H1 (cell line): Measurements from ENCODE around the gene LRP1. TPM values are rescaled to one million over a fixed set of nuclear protein-coding genes. Genes with fewer than 3 reads are reported as not detected.

Experiments
- CTCF ChIA-PET: fragments of 300-600 bp; sonication (Branson Sonifier 250); formaldehyde crosslinking; loops from one replicate; lab custom pipeline; 2021; ENCODE audit not compliant: partially characterized antibody; lab: Charles Lee
- POLR2A ChIA-PET: fragments of 300-600 bp; sonication (Branson Sonifier 250); formaldehyde crosslinking; loops from one replicate; lab custom pipeline; 2021; ENCODE audit warnings: inconsistent platforms; ENCODE audit not compliant: partially characterized antibody; lab: Charles Lee
- DNase-seq, 2 experiments: peaks; one replicate each; pipeline versions ENCODE4 v3.0.0 to v3.0.0-alpha.2; 2010 to 2022; ENCODE audit warnings: low spot score in 2 of 2, low read depth in 1 of 2, mixed read lengths in 1 of 2
- FAIRE-seq: peaks from 2 replicates; lab custom pipeline; 2011; peaks lifted over from hg19 to GRCh38; lab: Jason Lieb, UNC
- H2AFZ ChIP-seq: 2 replicates; pipeline ENCODE4 v1.8.1; 2012; ENCODE audit warnings: low read length, inconsistent platforms
- H2AK5ac ChIP-seq: 2 replicates; pipeline ENCODE4 v1.6.1; 2013; ENCODE audit warnings: low read depth, low read length
- H2BK120ac ChIP-seq: replicated peaks from 2 replicates; pipeline ENCODE3; 2013; ENCODE audit warnings: low read depth, low read length, inconsistent platforms
- H2BK12ac ChIP-seq: 2 replicates; pipeline ENCODE4 v1.6.1; 2013; ENCODE audit warnings: low read depth, low read length
- H2BK15ac ChIP-seq: 2 replicates; pipeline ENCODE4 v1.6.1; 2013; ENCODE audit warnings: low read length
- H2BK20ac ChIP-seq: 2 replicates; pipeline ENCODE4 v1.6.1; 2013; ENCODE audit warnings: low read length
- H2BK5ac ChIP-seq: 2 replicates; pipeline ENCODE4 v1.6.1; 2013; ENCODE audit warnings: low read depth, low read length
- H3K14ac ChIP-seq: 2 replicates; pipeline ENCODE4 v1.6.1; 2013; ENCODE audit warnings: inconsistent platforms; ENCODE audit not compliant: insufficient read length
- H3K18ac ChIP-seq: 2 replicates; pipeline ENCODE4 v1.6.1; 2013; ENCODE audit warnings: low read length; ENCODE audit errors: extremely low read depth
- H3K23ac ChIP-seq: 2 replicates; pipeline ENCODE4 v1.6.1; 2013; ENCODE audit warnings: inconsistent platforms; ENCODE audit not compliant: insufficient read length
- H3K23me2 ChIP-seq: 2 replicates; pipeline ENCODE4 v1.6.1; 2013; ENCODE audit warnings: low read depth, low read length
- H3K27ac ChIP-seq: 2 replicates; pipeline ENCODE4 v1.6.1; 2011; ENCODE audit warnings: low read depth, low read length, inconsistent platforms
- H3K27me3 ChIP-seq, 4 experiments: replicated peaks in 1 of 4; 1 replicate in 1 of 4; 2 replicates in 3 of 4; pipeline versions ENCODE4 v1.6.1 to v1.8.1; 2011 to 2013; ENCODE audit warnings: low read length in 3 of 4, mild to moderate bottlenecking in 3 of 4, inconsistent platforms in 2 of 4, mixed read lengths in 2 of 4, moderate library complexity in 1 of 4; ENCODE audit not compliant: control insufficient read depth in 3 of 4, insufficient read depth in 3 of 4; ENCODE audit errors: extremely low read depth in 1 of 4
- H3K36me3 ChIP-seq, 4 experiments: 2 replicates each; pipeline versions ENCODE4 v1.6.1 to v1.8.1; 2011 to 2013; ENCODE audit warnings: mild to moderate bottlenecking in 4 of 4, low read length in 3 of 4, moderate library complexity in 2 of 4, control low read depth in 1 of 4, inconsistent platforms in 1 of 4; ENCODE audit not compliant: insufficient read depth in 4 of 4, control insufficient read depth in 2 of 4
- H3K4ac ChIP-seq: replicated peaks from 2 replicates; pipeline ENCODE3; 2013; ENCODE audit warnings: low read length, low read depth, mixed read lengths, inconsistent platforms; ENCODE audit not compliant: insufficient read length
- H3K4me1 ChIP-seq, 4 experiments: replicated peaks in 1 of 4; 1 replicate in 1 of 4; 2 replicates in 3 of 4; pipeline versions ENCODE4 v1.6.1 to v1.8.1; 2011 to 2013; ENCODE audit warnings: low read length in 3 of 4, inconsistent platforms in 2 of 4, mixed read lengths in 1 of 4; ENCODE audit not compliant: insufficient read depth in 4 of 4, control insufficient read depth in 3 of 4
- H3K4me2 ChIP-seq, 2 experiments: 2 replicates each; pipeline versions ENCODE4 v1.6.1 to v1.8.1; 2011 to 2013; ENCODE audit warnings: low read depth in 2 of 2, low read length in 2 of 2, control low read depth in 1 of 2, inconsistent platforms in 1 of 2, mild to moderate bottlenecking in 1 of 2; ENCODE audit not compliant: insufficient read depth in 1 of 2
- H3K4me3 ChIP-seq, 4 experiments: fragments of 200-600, 300-600 bp in 1 of 4; sonication (generic), shearing (Covaris generic), sonication (Bioruptor Twin) in 1 of 4; 2 replicates each; pipeline versions ENCODE4 v1.5.1 to v1.8.1; 2011 to 2016; ENCODE audit warnings: low read length in 4 of 4, low read depth in 3 of 4, control low read depth in 2 of 4, inconsistent platforms in 2 of 4, mild to moderate bottlenecking in 2 of 4, mixed read lengths in 1 of 4, moderate library complexity in 1 of 4; ENCODE audit not compliant: insufficient read depth in 2 of 4; ENCODE audit errors: extremely low read depth in 1 of 4
- H3K56ac ChIP-seq: replicated peaks from 2 replicates; pipeline ENCODE3; 2013; ENCODE audit warnings: low read depth, mild to moderate bottlenecking, mixed read lengths, low read length, inconsistent platforms; ENCODE audit not compliant: insufficient read length
- H3K79me1 ChIP-seq: 2 replicates; pipeline ENCODE4 v1.6.1; 2013; ENCODE audit warnings: low read depth, low read length, control low read depth
- H3K79me2 ChIP-seq, 2 experiments: 2 replicates each; pipeline versions ENCODE4 v1.6.1 to v1.8.1; 2012 to 2013; ENCODE audit warnings: low read length in 2 of 2, mild to moderate bottlenecking in 2 of 2, inconsistent platforms in 1 of 2; ENCODE audit not compliant: insufficient read depth in 2 of 2, control insufficient read depth in 1 of 2
- H3K9ac ChIP-seq, 4 experiments: replicated peaks in 1 of 4; 1 replicate in 1 of 4; 2 replicates in 3 of 4; pipeline versions ENCODE4 v1.6.1 to v1.8.1; 2011 to 2013; ENCODE audit warnings: low read depth in 3 of 4, low read length in 3 of 4, control low read depth in 2 of 4, mild to moderate bottlenecking in 2 of 4, moderate library complexity in 2 of 4, inconsistent platforms in 1 of 4; ENCODE audit errors: extremely low read depth in 1 of 4
- H3K9me3 ChIP-seq, 2 experiments: 2 replicates each; pipeline versions ENCODE4 v1.6.1 to v1.8.1; 2012 to 2013; ENCODE audit warnings: mild to moderate bottlenecking in 2 of 2, moderate library complexity in 2 of 2, control low read depth in 1 of 2, inconsistent platforms in 1 of 2, low read depth in 1 of 2, low read length in 1 of 2, mixed read lengths in 1 of 2; ENCODE audit not compliant: insufficient read depth in 2 of 2
- H4K20me1 ChIP-seq, 2 experiments: replicated peaks in 1 of 2; 2 replicates each; pipeline versions ENCODE3 to v1.8.1; 2011 to 2013; ENCODE audit warnings: inconsistent platforms in 2 of 2, low read length in 2 of 2, mild to moderate bottlenecking in 1 of 2; ENCODE audit not compliant: insufficient read depth in 2 of 2, control insufficient read depth in 1 of 2
- H4K5ac ChIP-seq: 2 replicates; pipeline ENCODE4 v1.6.1; 2013; ENCODE audit warnings: low read length, low read depth, mixed read lengths, inconsistent platforms; ENCODE audit not compliant: insufficient read length
- H4K8ac ChIP-seq: 2 replicates; pipeline ENCODE4 v1.8.0; 2013; ENCODE audit warnings: mild to moderate bottlenecking, moderate library complexity, low read length, inconsistent platforms; ENCODE audit not compliant: insufficient read depth; ENCODE audit errors: extremely low read depth
- H4K91ac ChIP-seq: replicated peaks from 2 replicates; pipeline ENCODE3; 2013; ENCODE audit warnings: low read length, mixed read lengths, inconsistent platforms; ENCODE audit not compliant: insufficient read length
- CEBPB ChIP-seq: IDR thresholded peaks from 2 replicates; pipeline ENCODE4 v1.6.1; 2012; ENCODE audit warnings: low read depth, low read length
- EP300 ChIP-seq, 2 experiments: IDR thresholded peaks; 1 replicate in 1 of 2; 2 replicates in 1 of 2; pipeline ENCODE4 v1.6.1; 2011 to 2012; ENCODE audit warnings: low read depth in 2 of 2, low read length in 2 of 2, mild to moderate bottlenecking in 2 of 2, borderline replicate concordance in 1 of 2, inconsistent platforms in 1 of 2, moderate library complexity in 1 of 2
- POLR2A ChIP-seq, 2 experiments: IDR thresholded peaks; 1 replicate in 1 of 2; 2 replicates in 1 of 2; pipeline ENCODE4 v1.6.1; 2011; ENCODE audit warnings: low read depth in 2 of 2, low read length in 2 of 2, mild to moderate bottlenecking in 2 of 2; ENCODE audit errors: control extremely low read depth in 1 of 2
- RNF2 ChIP-seq: fragments of 200-900, 300-1000 bp; sonication (generic); IDR thresholded peaks from 2 replicates; pipeline ENCODE4 v1.7.1; 2016; ENCODE audit warnings: borderline replicate concordance, low read depth, mild to moderate bottlenecking, antibody characterized with exemption, low read length; ENCODE audit not compliant: poor library complexity, severe bottlenecking; ENCODE audit errors: missing control alignments
- SIRT6 ChIP-seq: IDR thresholded peaks from one replicate; pipeline ENCODE4 v1.7.1; 2012; ENCODE audit warnings: low read length, inconsistent platforms
- WGBS, 2 experiments: shearing (Covaris generic) in 1 of 2; methylation state at CpG; one replicate each; pipeline versions ENCODE4 v1.1.6 to v1.1.7; 2013 to 2015; ENCODE audit warnings: low lambda C conversion rate in 2 of 2, mixed read lengths in 2 of 2, inconsistent platforms in 1 of 2, low coverage in 1 of 2, missing lambda C conversion rate in 1 of 2; ENCODE audit not compliant: insufficient replicate concordance in 2 of 2, insufficient coverage in 1 of 2, insufficient read length in 1 of 2; ENCODE audit errors: extremely low coverage in 1 of 2, missing lambda C conversion rate in 1 of 2; 5-methylcytosine and 5-hydroxymethylcytosine counted together
- polyA plus RNA-seq, 7 experiments: library from polyadenylated mRNA; depleted of rRNA in 3 of 7; stranded (reverse) in 5 of 7; unstranded in 2 of 7; fragments of >200 nt in 5 of 7; fragments of 200-250 nt in 2 of 7; gene quantifications; 1 replicate in 5 of 7; 2 replicates in 1 of 7; 4 replicates in 1 of 7; pipeline versions ENCODE4 v1.2.1 to v1.2.3, GENCODE V29; 2011 to 2013; ENCODE audit warnings: missing spikeins in 2 of 7, mixed read lengths in 2 of 7
- total RNA-seq: library from RNA; stranded (reverse); fragmentation: NEBNext Ultra II Directional; extraction: Animal tissue kit (Norgen Biotek cat#: 25700); gene quantifications from 2 replicates; pipeline ENCODE4 v1.2.1, GENCODE V29; 2021
- TF ChIP-seq, protein P1 (sequence below): IDR thresholded peaks from 2 replicates; pipeline ENCODE4 v1.6.1; 2011; ENCODE audit warnings: low read length, improper control_type of control experiment
- TF ChIP-seq, protein P2 (sequence below): IDR thresholded peaks from 2 replicates; pipeline ENCODE4 v1.6.1; 2012; ENCODE audit warnings: inconsistent platforms
- TF ChIP-seq, protein P3 (sequence below), 3 experiments: IDR thresholded peaks; 1 replicate in 2 of 3; 2 replicates in 1 of 3; pipeline versions ENCODE4 v1.5.1 to v1.6.1; 2011; ENCODE audit warnings: low read length in 3 of 3, mild to moderate bottlenecking in 3 of 3, inconsistent platforms in 2 of 3, low read depth in 1 of 3, moderate library complexity in 1 of 3; ENCODE audit not compliant: insufficient read depth in 1 of 3; ENCODE audit errors: control extremely low read depth in 1 of 3

LRP1 gene
- total and polyA plus RNA-seq, 2 of the 8 experiments (the other 6 are each of a cell fraction or from before 2014, with no cell fraction given), result 35.3 to 92.5 TPM

DNA sequence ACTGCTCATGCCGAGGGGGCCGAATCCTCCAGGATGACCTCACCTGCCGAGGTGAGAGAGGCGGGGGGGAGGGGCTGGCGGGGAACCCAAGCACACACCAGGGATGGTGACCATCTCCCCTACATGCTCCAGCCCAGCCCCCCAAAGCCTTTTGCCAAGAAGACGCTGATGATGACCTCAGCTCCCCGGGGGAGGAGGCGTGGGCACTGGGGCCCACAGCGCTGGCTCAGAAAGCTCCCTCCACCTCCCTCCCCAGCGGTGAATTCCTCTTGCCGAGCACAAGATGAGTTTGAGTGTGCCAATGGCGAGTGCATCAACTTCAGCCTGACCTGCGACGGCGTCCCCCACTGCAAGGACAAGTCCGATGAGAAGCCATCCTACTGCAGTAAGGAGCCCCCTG, 64.6 kb downstream of the LRP1 start:
- Histone ChIP-seq H3K36me3 (peaks cover 67 to 96% (median 90%) of the 10 kb centered on the region in 4 experiments), H2AFZ (no peak overlapping the region), H3K79me2 (no peaks in the 10 kb centered on the region), H4K20me1 (peaks cover 8 to 25% of the 10 kb centered on the region in 2 experiments), H3K79me1 (no peaks in the 10 kb centered on the region), H3K27me3 (no peaks in the 10 kb centered on the region), H3K9me3 (no peaks in the 10 kb centered on the region), H3K4me3 (no peak overlapping the region), H3K18ac (no peak overlapping the region), H4K8ac (no peak overlapping the region), H3K27ac (no peak overlapping the region), H2AK5ac (no peak overlapping the region), H3K56ac (no peak overlapping the region), H3K9ac (no peak overlapping the region), H2BK15ac (no peak overlapping the region), H4K5ac (no peak overlapping the region), H4K91ac (no peak overlapping the region), H3K23ac (no peak overlapping the region), H3K4me1 (no peaks in the 10 kb centered on the region; a peak in 1 of 7 replicates), H2BK5ac (no peak overlapping the region; the same call in 1 of the 2 replicates), H3K4me2 (no peak overlapping the region), H2BK12ac (no peak overlapping the region), H3K14ac (no peak overlapping the region), H2BK120ac (no peak overlapping the region), H2BK20ac (no peak overlapping the region), H3K4ac (no peak overlapping the region), H3K23me2 (peaks cover 7% of the 10 kb centered on the region; the same call in 1 of the 2 replicates)
- DNase-seq (no peak), FAIRE-seq (no peak)
- CTCF ChIA-PET, result interaction anchor here (0.6 to 20.9 kb wide), 5 partner anchors 16 to 618 kb away, joined by 3 to 389 read pairs (median 3); no protein-coding TSS in a partner anchor
- POLR2A ChIA-PET, result interaction anchor here (1.0 to 11.0 kb wide), 7 partner anchors 10 to 45 kb away, joined by 3 to 91 read pairs (median 4); no protein-coding TSS in a partner anchor
- 88% methylated on average over 16 of the region's 16 CpGs; no CpG with 5 or more reads in 1 of the 2 experiments for WGBS, 2 experiments
- TF ChIP-seq, protein P1, sequence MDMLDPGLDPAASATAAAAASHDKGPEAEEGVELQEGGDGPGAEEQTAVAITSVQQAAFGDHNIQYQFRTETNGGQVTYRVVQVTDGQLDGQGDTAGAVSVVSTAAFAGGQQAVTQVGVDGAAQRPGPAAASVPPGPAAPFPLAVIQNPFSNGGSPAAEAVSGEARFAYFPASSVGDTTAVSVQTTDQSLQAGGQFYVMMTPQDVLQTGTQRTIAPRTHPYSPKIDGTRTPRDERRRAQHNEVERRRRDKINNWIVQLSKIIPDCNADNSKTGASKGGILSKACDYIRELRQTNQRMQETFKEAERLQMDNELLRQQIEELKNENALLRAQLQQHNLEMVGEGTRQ, result no peak
- TF ChIP-seq, protein P2, sequence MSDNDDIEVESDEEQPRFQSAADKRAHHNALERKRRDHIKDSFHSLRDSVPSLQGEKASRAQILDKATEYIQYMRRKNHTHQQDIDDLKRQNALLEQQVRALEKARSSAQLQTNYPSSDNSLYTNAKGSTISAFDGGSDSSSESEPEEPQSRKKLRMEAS, result no peak
- TF ChIP-seq POLR2A (IDR thresholded peaks at IDR 0.05; ENCODE audit: control extremely low read depth in 1 of 2, low read depth in 2 of 2, low read length in 2 of 2), result no peak
- TF ChIP-seq CEBPB, result no peak
- TF ChIP-seq SIRT6, result no peak
- TF ChIP-seq, protein P3, sequence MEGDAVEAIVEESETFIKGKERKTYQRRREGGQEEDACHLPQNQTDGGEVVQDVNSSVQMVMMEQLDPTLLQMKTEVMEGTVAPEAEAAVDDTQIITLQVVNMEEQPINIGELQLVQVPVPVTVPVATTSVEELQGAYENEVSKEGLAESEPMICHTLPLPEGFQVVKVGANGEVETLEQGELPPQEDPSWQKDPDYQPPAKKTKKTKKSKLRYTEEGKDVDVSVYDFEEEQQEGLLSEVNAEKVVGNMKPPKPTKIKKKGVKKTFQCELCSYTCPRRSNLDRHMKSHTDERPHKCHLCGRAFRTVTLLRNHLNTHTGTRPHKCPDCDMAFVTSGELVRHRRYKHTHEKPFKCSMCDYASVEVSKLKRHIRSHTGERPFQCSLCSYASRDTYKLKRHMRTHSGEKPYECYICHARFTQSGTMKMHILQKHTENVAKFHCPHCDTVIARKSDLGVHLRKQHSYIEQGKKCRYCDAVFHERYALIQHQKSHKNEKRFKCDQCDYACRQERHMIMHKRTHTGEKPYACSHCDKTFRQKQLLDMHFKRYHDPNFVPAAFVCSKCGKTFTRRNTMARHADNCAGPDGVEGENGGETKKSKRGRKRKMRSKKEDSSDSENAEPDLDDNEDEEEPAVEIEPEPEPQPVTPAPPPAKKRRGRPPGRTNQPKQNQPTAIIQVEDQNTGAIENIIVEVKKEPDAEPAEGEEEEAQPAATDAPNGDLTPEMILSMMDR (IDR thresholded peaks at IDR 0.05; ENCODE audit: control extremely low read depth in 1 of 3, insufficient read depth in 1 of 3, low read depth in 1 of 3, low read length in 3 of 3), result no peak
- no peak for TF ChIP-seq RNF2
- no peak for TF ChIP-seq EP300 (IDR thresholded peaks at IDR 0.05; ENCODE audit: borderline replicate concordance in 1 of 2, low read depth in 2 of 2, low read length in 2 of 2)
